Adrenal gland (tissue), 5 donors: ENCODE results near the gene LTF.

Source experiments
- POLR2A ChIP-seq, 2 donors: fragments of 450-650 bp; IDR thresholded peaks; one replicate each; pipeline ENCODE4 v1.6.1; 2017; ENCODE audit warnings: antibody characterized with exemption in 2 of 2, mild to moderate bottlenecking in 2 of 2, moderate library complexity in 1 of 2
- TF ChIP-seq, protein P1 (sequence below), 6 experiments: fragments of 450-650 bp in 4 of 6; fragments of 200-600 bp in 2 of 6; sonication (generic) in 1 of 6; IDR thresholded peaks; 1 replicate in 5 of 6; 2 replicates in 1 of 6; pipeline versions ENCODE4 v1.5.1 to v1.8.0; 2016 to 2021; ENCODE audit warnings: antibody characterized with exemption in 6 of 6, mild to moderate bottlenecking in 2 of 6, moderate library complexity in 1 of 6
- donor health status: DM: no; HTN: no; CAD: no.

DNA sequence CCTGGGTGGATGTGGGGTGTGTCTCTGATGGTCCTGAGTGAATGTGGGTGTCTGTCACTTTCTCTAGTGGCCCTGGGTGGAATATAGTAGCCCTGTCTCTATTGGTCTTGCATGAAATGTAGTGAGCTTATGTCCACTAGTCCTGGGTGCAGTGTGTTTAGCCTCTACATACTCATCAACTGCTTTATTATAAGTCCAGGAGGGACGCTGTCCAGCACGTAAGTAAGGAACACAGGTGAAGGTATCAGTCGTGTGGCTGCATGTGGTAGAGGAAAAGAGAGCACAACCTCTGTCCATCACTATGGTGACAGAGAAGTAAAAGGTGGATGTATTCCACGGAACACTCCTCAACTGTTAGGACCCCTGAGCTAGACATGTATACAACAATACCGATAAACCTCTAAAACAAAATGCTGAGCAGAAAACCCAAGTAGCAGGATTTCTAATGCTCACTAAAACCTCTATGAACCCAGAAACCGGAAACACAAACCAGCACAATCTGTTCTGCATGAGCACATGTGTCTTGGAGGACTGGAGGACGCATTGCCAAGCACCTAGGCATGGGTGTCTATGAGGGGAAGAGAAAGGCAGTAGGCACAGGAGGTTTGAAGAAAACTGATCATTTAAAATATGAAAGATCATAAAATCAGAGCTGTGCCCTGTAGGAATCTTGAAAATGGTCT is 11.0 kb downstream of the LTF start:
- TF ChIP-seq, protein P1, sequence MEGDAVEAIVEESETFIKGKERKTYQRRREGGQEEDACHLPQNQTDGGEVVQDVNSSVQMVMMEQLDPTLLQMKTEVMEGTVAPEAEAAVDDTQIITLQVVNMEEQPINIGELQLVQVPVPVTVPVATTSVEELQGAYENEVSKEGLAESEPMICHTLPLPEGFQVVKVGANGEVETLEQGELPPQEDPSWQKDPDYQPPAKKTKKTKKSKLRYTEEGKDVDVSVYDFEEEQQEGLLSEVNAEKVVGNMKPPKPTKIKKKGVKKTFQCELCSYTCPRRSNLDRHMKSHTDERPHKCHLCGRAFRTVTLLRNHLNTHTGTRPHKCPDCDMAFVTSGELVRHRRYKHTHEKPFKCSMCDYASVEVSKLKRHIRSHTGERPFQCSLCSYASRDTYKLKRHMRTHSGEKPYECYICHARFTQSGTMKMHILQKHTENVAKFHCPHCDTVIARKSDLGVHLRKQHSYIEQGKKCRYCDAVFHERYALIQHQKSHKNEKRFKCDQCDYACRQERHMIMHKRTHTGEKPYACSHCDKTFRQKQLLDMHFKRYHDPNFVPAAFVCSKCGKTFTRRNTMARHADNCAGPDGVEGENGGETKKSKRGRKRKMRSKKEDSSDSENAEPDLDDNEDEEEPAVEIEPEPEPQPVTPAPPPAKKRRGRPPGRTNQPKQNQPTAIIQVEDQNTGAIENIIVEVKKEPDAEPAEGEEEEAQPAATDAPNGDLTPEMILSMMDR (IDR thresholded peaks at IDR 0.05): no peak
- no peak for TF ChIP-seq POLR2A (IDR thresholded peaks at IDR 0.05)
